Measurements from ENCODE around the gene PLEKHG2.

DNA sequence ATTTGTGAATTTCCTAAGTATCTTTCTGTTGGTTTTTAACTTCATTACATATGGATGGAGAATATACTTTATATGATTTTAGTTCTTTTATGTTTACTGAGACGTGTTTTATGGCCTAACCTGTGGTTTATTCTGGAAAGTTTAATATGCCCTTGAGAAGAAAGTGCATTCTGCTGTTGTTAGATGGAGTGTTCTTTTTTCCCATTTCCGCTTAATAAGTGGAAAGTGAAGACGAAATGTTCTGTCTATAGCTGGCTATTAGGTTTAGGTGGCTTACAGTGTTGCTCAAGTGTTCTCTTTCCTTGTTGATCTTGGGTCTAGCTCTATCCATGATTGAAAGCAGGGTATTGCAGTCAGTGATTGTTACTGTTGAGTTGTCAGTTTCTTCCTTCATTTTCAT lies 50.9 kb downstream of the PLEKHG2 start:
- TF ChIP-seq CREM (CRISPR knock-in tag; IDR thresholded peaks at IDR 0.05) (no peak), ETV6 (CRISPR knock-in tag; IDR thresholded peaks at IDR 0.05) (no peak), CBFB (CRISPR knock-in tag; IDR thresholded peaks at IDR 0.05; ENCODE audit: low read depth) (no peak), NR2C2 (CRISPR knock-in tag; IDR thresholded peaks at IDR 0.05) (no peak), ZBTB21 (CRISPR knock-in tag; IDR thresholded peaks at IDR 0.05; ENCODE audit: borderline replicate concordance) (no peak), SP1 (CRISPR knock-in tag; conservative IDR thresholded peaks at IDR 0.05) (no peak), JUN (CRISPR knock-in tag; IDR thresholded peaks at IDR 0.05) (no peak), TEAD4 (CRISPR knock-in tag; IDR thresholded peaks at IDR 0.05) (no peak)
- TF ChIP-seq, protein P1, sequence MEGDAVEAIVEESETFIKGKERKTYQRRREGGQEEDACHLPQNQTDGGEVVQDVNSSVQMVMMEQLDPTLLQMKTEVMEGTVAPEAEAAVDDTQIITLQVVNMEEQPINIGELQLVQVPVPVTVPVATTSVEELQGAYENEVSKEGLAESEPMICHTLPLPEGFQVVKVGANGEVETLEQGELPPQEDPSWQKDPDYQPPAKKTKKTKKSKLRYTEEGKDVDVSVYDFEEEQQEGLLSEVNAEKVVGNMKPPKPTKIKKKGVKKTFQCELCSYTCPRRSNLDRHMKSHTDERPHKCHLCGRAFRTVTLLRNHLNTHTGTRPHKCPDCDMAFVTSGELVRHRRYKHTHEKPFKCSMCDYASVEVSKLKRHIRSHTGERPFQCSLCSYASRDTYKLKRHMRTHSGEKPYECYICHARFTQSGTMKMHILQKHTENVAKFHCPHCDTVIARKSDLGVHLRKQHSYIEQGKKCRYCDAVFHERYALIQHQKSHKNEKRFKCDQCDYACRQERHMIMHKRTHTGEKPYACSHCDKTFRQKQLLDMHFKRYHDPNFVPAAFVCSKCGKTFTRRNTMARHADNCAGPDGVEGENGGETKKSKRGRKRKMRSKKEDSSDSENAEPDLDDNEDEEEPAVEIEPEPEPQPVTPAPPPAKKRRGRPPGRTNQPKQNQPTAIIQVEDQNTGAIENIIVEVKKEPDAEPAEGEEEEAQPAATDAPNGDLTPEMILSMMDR (IDR thresholded peaks at IDR 0.05) = no peak
- TF ChIP-seq, protein P2, sequence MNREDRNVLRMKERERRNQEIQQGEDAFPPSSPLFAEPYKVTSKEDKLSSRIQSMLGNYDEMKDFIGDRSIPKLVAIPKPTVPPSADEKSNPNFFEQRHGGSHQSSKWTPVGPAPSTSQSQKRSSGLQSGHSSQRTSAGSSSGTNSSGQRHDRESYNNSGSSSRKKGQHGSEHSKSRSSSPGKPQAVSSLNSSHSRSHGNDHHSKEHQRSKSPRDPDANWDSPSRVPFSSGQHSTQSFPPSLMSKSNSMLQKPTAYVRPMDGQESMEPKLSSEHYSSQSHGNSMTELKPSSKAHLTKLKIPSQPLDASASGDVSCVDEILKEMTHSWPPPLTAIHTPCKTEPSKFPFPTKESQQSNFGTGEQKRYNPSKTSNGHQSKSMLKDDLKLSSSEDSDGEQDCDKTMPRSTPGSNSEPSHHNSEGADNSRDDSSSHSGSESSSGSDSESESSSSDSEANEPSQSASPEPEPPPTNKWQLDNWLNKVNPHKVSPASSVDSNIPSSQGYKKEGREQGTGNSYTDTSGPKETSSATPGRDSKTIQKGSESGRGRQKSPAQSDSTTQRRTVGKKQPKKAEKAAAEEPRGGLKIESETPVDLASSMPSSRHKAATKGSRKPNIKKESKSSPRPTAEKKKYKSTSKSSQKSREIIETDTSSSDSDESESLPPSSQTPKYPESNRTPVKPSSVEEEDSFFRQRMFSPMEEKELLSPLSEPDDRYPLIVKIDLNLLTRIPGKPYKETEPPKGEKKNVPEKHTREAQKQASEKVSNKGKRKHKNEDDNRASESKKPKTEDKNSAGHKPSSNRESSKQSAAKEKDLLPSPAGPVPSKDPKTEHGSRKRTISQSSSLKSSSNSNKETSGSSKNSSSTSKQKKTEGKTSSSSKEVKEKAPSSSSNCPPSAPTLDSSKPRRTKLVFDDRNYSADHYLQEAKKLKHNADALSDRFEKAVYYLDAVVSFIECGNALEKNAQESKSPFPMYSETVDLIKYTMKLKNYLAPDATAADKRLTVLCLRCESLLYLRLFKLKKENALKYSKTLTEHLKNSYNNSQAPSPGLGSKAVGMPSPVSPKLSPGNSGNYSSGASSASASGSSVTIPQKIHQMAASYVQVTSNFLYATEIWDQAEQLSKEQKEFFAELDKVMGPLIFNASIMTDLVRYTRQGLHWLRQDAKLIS (CRISPR knock-in tag; IDR thresholded peaks at IDR 0.05; ENCODE audit: borderline replicate concordance) = no peak

Data from WTC11 (cell line).